Neuronal stem cell (in vitro differentiated cells): ENCODE measurements around the gene IFNLR1.

Experiments used
- DNase-seq: peaks from one replicate; pipeline ENCODE4 v3.0.0-alpha.2; 2013; ENCODE audit warnings: low spot score
- H2AFZ ChIP-seq: one replicate; pipeline ENCODE4 v1.6.1; 2013; ENCODE audit warnings: mild to moderate bottlenecking, low read length, inconsistent platforms
- H2AK5ac ChIP-seq: 2 replicates; pipeline ENCODE4 v1.6.1; 2013; ENCODE audit warnings: low read depth, mild to moderate bottlenecking, inconsistent platforms, low read length, moderate library complexity, mixed read lengths
- H2BK120ac ChIP-seq: 2 replicates; pipeline ENCODE4 v1.6.1; 2013; ENCODE audit warnings: low read depth, mild to moderate bottlenecking, inconsistent platforms, low read length, moderate library complexity, mixed read lengths
- H2BK12ac ChIP-seq: one replicate; pipeline ENCODE4 v1.6.1; 2013; ENCODE audit warnings: low read length, inconsistent platforms
- H2BK15ac ChIP-seq: 2 replicates; pipeline ENCODE4 v1.6.1; 2013; ENCODE audit warnings: mild to moderate bottlenecking, low read length, inconsistent platforms, mixed read lengths
- H2BK5ac ChIP-seq: one replicate; pipeline ENCODE4 v1.6.1; 2013; ENCODE audit warnings: inconsistent platforms, mild to moderate bottlenecking, low read length, moderate library complexity
- H3K14ac ChIP-seq: one replicate; pipeline ENCODE4 v1.6.1; 2013; ENCODE audit warnings: low read length, inconsistent platforms
- H3K18ac ChIP-seq: 2 replicates; pipeline ENCODE4 v1.6.1; 2013; ENCODE audit warnings: low read length, inconsistent platforms
- H3K23ac ChIP-seq: 2 replicates; pipeline ENCODE4 v1.6.1; 2013; ENCODE audit warnings: low read depth, mild to moderate bottlenecking, mixed read lengths, low read length, inconsistent platforms; ENCODE audit not compliant: poor library complexity
- H3K27ac ChIP-seq: replicated peaks from 3 replicates; pipeline ENCODE4 v1.5.1; 2013; ENCODE audit warnings: low read length, inconsistent platforms
- H3K27me3 ChIP-seq, 3 experiments: 2 replicates each; pipeline ENCODE4 v1.6.1; 2013; ENCODE audit warnings: low read length in 3 of 3, mild to moderate bottlenecking in 2 of 3, inconsistent platforms in 1 of 3, low read depth in 1 of 3, mixed read lengths in 1 of 3, moderate library complexity in 1 of 3; ENCODE audit not compliant: control insufficient read depth in 3 of 3, insufficient read depth in 3 of 3
- H3K36me3 ChIP-seq, 2 donors: replicated peaks in 1 of 2; 2 replicates each; pipeline ENCODE4 v1.6.1; 2013; ENCODE audit warnings: low read length in 2 of 2; ENCODE audit not compliant: control insufficient read depth in 2 of 2, insufficient read depth in 2 of 2
- H3K4ac ChIP-seq: 2 replicates; pipeline ENCODE4 v1.6.1; 2013; ENCODE audit warnings: inconsistent platforms, mild to moderate bottlenecking, low read length, moderate library complexity
- H3K4me1 ChIP-seq, 2 donors: 1 replicate in 1 of 2; 2 replicates in 1 of 2; pipeline ENCODE4 v1.6.1; 2013; ENCODE audit warnings: low read length in 2 of 2, low read depth in 1 of 2; ENCODE audit not compliant: control insufficient read depth in 2 of 2, insufficient read depth in 1 of 2
- H3K4me2 ChIP-seq: one replicate; pipeline ENCODE4 v1.6.1; 2013; ENCODE audit warnings: mild to moderate bottlenecking, low read length, inconsistent platforms; ENCODE audit not compliant: insufficient read depth, poor library complexity, severe bottlenecking
- H3K4me3 ChIP-seq, 2 donors: 2 replicates each; pipeline ENCODE4 v1.5.1; 2013; ENCODE audit warnings: low read length in 2 of 2, mild to moderate bottlenecking in 2 of 2, inconsistent platforms in 1 of 2, moderate library complexity in 1 of 2
- H3K79me1 ChIP-seq: one replicate; pipeline ENCODE4 v1.6.1; 2013; ENCODE audit warnings: low read depth, mild to moderate bottlenecking, inconsistent platforms, low read length, moderate library complexity
- H3K9ac ChIP-seq: one replicate; pipeline ENCODE4 v1.6.1; 2013; ENCODE audit warnings: mild to moderate bottlenecking, low read depth, low read length, inconsistent platforms; ENCODE audit not compliant: poor library complexity
- H3K9me3 ChIP-seq, 2 donors: replicated peaks in 1 of 2; 2 replicates each; pipeline versions ENCODE3 to v1.6.1; 2013; ENCODE audit warnings: low read length in 2 of 2, mild to moderate bottlenecking in 2 of 2, inconsistent platforms in 1 of 2, low read depth in 1 of 2, mixed read lengths in 1 of 2, moderate library complexity in 1 of 2; ENCODE audit not compliant: control insufficient read depth in 2 of 2, insufficient read depth in 1 of 2
- H4K8ac ChIP-seq: one replicate; pipeline ENCODE4 v1.6.1; 2013; ENCODE audit warnings: low read depth, mild to moderate bottlenecking, inconsistent platforms, low read length, moderate library complexity
- H4K91ac ChIP-seq: one replicate; pipeline ENCODE4 v1.6.1; 2013; ENCODE audit warnings: low read length, low read depth, mild to moderate bottlenecking, inconsistent platforms; ENCODE audit not compliant: poor library complexity
- WGBS, 2 donors: extraction: QIAGEN DNeasy Blood & Tissue Kit; methylation state at CpG; one replicate each; pipeline ENCODE4 v1.1.7; 2013; ENCODE audit warnings: missing lambda C conversion rate in 2 of 2, mixed read lengths in 1 of 2; ENCODE audit not compliant: insufficient read length in 2 of 2, insufficient replicate concordance in 1 of 2; ENCODE audit errors: extremely low coverage in 2 of 2; 5-methylcytosine and 5-hydroxymethylcytosine counted together

IFNLR1 gene

GRCh38 chr1:24118410-24119242, 68.5 kb downstream of the IFNLR1 start:
- WGBS, 2 donors, result no CpG with 5 or more reads among the region's 8 CpGs
- Histone ChIP-seq H3K9ac (no peak overlapping the region), H2AFZ (no peak overlapping the region), H3K79me1 (no peaks in the 10 kb centered on the region), H3K14ac (no peak overlapping the region), H3K4me3 (no peak overlapping the region), H3K36me3 (no peaks in the 10 kb centered on the region), H3K23ac (no peak overlapping the region), H3K27ac (no peak overlapping the region), H2BK15ac (no peak overlapping the region), H3K27me3 (peaks cover 0 to 8% (median 0%) of the 10 kb centered on the region in 3 experiments), H3K9me3 (no peaks in the 10 kb centered on the region), H2BK120ac (no peak overlapping the region), H3K4me1 (peaks cover 0 to 3% of the 10 kb centered on the region in 2 donors), H2BK5ac (no peak overlapping the region), H2BK12ac (no peak overlapping the region), H4K91ac (no peak overlapping the region), H3K4me2 (no peak overlapping the region), H2AK5ac (no peak overlapping the region), H3K18ac (no peak overlapping the region), H4K8ac (no peak overlapping the region), H3K4ac (no peak overlapping the region)
- DNase-seq, result no peak

- no CpG with 5 or more reads among the region's 14 CpGs for WGBS, 2 donors
Measured at GRCh38 chr1:24117722-24118409, 69.2 kb downstream of the IFNLR1 start.

GRCh38 chr1:24117132-24117531, 70.0 kb downstream of the IFNLR1 start:
- Histone ChIP-seq H2BK120ac (no peak overlapping the region), H3K18ac (no peak overlapping the region), H3K4me1 (peaks cover 0 to 9% of the 10 kb centered on the region in 2 donors), H3K9me3 (no peaks in the 10 kb centered on the region), H3K4me2 (no peak overlapping the region), H3K4me3 (no peak overlapping the region), H4K91ac (no peak overlapping the region), H3K79me1 (no peaks in the 10 kb centered on the region), H2BK12ac (no peak overlapping the region), H4K8ac (no peak overlapping the region), H3K36me3 (no peaks in the 10 kb centered on the region), H3K23ac (no peak overlapping the region), H2BK15ac (no peak overlapping the region), H3K4ac (no peak overlapping the region), H3K9ac (no peak overlapping the region), H2AFZ (no peak overlapping the region), H3K27ac (no peak overlapping the region), H2AK5ac (no peak overlapping the region), H3K27me3 (peaks cover 0 to 19% (median 0%) of the 10 kb centered on the region in 3 experiments), H3K14ac (no peak overlapping the region), H2BK5ac (no peak overlapping the region)
- no CpG with 5 or more reads among the region's 2 CpGs for WGBS, 2 donors
- DNase-seq, result no peak

More at GRCh38 chr1:24117722-24118409, 69.2 kb downstream of the IFNLR1 start:
- no peak overlapping the region for H2BK120ac ChIP-seq
- H2BK15ac ChIP-seq, result no peak overlapping the region
- no peak overlapping the region for H2BK12ac ChIP-seq
- peaks cover 0 to 3% of the 10 kb centered on the region in 2 donors for H3K4me1 ChIP-seq
- no peak overlapping the region for H4K8ac ChIP-seq
- H3K9me3 ChIP-seq, result no peaks in the 10 kb centered on the region
- H2AFZ ChIP-seq, result no peak overlapping the region
- no peaks in the 10 kb centered on the region for H3K36me3 ChIP-seq
- no peaks in the 10 kb centered on the region for H3K79me1 ChIP-seq
- no peak overlapping the region for H3K4ac ChIP-seq
- no peak overlapping the region for H3K4me2 ChIP-seq
- no peak overlapping the region for H2BK5ac ChIP-seq
- H2AK5ac ChIP-seq, result no peak overlapping the region
- H3K18ac ChIP-seq, result no peak overlapping the region
- no peak overlapping the region for H4K91ac ChIP-seq
- DNase-seq, result no peak
- H3K14ac ChIP-seq, result no peak overlapping the region
- no peak overlapping the region for H3K9ac ChIP-seq
- H3K23ac ChIP-seq, result no peak overlapping the region
- H3K27me3 ChIP-seq, result peaks cover 0 to 12% (median 0%) of the 10 kb centered on the region in 3 experiments
- no peak overlapping the region for H3K4me3 ChIP-seq
- no peak overlapping the region for H3K27ac ChIP-seq

- Histone ChIP-seq H3K4me1 (peaks cover 0 to 17% of the 10 kb centered on the region in 2 donors), H2BK12ac (no peak overlapping the region), H3K36me3 (no peaks in the 10 kb centered on the region), H4K91ac (no peak overlapping the region), H2BK120ac (no peak overlapping the region), H3K27ac (no peak overlapping the region), H3K4me3 (no peak overlapping the region), H2AFZ (no peak overlapping the region), H3K4me2 (no peak overlapping the region), H2BK5ac (no peak overlapping the region), H3K79me1 (no peaks in the 10 kb centered on the region), H3K14ac (no peak overlapping the region), H3K9me3 (no peaks in the 10 kb centered on the region), H3K27me3 (peaks cover 0 to 41% (median 0%) of the 10 kb centered on the region in 3 experiments), H2AK5ac (no peak overlapping the region), H3K9ac (no peak overlapping the region), H4K8ac (no peak overlapping the region), H3K18ac (no peak overlapping the region), H3K4ac (no peak overlapping the region), H3K23ac (no peak overlapping the region), H2BK15ac (no peak overlapping the region)
- DNase-seq, result no peak
- WGBS, 2 donors, result no CpG with 5 or more reads among the region's 6 CpGs
Measured at GRCh38 chr1:24114753-24115152, 72.3 kb downstream of the IFNLR1 start.
